ENCODE data around the gene RTF2. TPM values are rescaled to one million over a fixed set of nuclear protein-coding genes. Genes with fewer than 3 reads are reported as not detected.

RTF2 gene
- total and polyA plus RNA-seq, 2 of the 13 experiments (the other 11 are each of a cell fraction or from before 2014, with no cell fraction given): 81.8 to 142 TPM

DNA sequence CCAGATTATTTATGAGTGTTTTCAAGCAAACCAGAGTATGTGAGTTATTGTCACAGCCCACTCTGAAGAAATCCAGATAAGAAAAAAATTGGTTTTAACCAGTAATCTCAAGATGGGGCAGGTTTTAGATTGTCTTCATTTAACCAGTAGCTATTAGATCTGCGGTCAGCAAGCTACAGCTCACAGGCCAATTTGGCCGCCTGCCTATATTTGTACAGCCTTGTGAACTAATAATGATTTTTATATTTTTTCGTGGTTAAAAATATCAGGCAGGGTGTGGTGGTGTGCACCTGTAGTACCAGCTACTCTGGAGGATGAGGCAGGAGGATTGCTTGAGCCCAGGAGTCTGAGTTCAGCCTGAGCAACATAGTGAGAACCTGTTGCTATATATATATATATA, 69.6 kb downstream of the RTF2 start (continued):
- TF ChIP-seq, protein P1, sequence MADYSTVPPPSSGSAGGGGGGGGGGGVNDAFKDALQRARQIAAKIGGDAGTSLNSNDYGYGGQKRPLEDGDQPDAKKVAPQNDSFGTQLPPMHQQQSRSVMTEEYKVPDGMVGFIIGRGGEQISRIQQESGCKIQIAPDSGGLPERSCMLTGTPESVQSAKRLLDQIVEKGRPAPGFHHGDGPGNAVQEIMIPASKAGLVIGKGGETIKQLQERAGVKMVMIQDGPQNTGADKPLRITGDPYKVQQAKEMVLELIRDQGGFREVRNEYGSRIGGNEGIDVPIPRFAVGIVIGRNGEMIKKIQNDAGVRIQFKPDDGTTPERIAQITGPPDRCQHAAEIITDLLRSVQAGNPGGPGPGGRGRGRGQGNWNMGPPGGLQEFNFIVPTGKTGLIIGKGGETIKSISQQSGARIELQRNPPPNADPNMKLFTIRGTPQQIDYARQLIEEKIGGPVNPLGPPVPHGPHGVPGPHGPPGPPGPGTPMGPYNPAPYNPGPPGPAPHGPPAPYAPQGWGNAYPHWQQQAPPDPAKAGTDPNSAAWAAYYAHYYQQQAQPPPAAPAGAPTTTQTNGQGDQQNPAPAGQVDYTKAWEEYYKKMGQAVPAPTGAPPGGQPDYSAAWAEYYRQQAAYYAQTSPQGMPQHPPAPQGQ (CRISPR knock-in tag; IDR thresholded peaks at IDR 0.05; ENCODE audit: borderline replicate concordance): no peak
- no peak for TF ChIP-seq ZMAT5 (CRISPR knock-in tag; IDR thresholded peaks at IDR 0.05; ENCODE audit: borderline replicate concordance, low read depth)
- TF ChIP-seq ZNF225 (CRISPR knock-in tag; IDR thresholded peaks at IDR 0.05): no peak
- no peak for TF ChIP-seq ZFP36L2 (CRISPR knock-in tag; IDR thresholded peaks at IDR 0.05)
- TF ChIP-seq SPEN (CRISPR knock-in tag; IDR thresholded peaks at IDR 0.05; ENCODE audit: low read depth): no peak
- no peak for TF ChIP-seq ZNF432 (CRISPR knock-in tag; IDR thresholded peaks at IDR 0.05; ENCODE audit: borderline replicate concordance)
- TF ChIP-seq, protein P2, sequence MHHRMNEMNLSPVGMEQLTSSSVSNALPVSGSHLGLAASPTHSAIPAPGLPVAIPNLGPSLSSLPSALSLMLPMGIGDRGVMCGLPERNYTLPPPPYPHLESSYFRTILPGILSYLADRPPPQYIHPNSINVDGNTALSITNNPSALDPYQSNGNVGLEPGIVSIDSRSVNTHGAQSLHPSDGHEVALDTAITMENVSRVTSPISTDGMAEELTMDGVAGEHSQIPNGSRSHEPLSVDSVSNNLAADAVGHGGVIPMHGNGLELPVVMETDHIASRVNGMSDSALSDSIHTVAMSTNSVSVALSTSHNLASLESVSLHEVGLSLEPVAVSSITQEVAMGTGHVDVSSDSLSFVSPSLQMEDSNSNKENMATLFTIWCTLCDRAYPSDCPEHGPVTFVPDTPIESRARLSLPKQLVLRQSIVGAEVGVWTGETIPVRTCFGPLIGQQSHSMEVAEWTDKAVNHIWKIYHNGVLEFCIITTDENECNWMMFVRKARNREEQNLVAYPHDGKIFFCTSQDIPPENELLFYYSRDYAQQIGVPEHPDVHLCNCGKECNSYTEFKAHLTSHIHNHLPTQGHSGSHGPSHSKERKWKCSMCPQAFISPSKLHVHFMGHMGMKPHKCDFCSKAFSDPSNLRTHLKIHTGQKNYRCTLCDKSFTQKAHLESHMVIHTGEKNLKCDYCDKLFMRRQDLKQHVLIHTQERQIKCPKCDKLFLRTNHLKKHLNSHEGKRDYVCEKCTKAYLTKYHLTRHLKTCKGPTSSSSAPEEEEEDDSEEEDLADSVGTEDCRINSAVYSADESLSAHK (CRISPR knock-in tag; IDR thresholded peaks at IDR 0.05; ENCODE audit: borderline replicate concordance): no peak
- no peak for TF ChIP-seq ZBTB4 (CRISPR knock-in tag; IDR thresholded peaks at IDR 0.05; ENCODE audit: borderline replicate concordance)
